Caco-2 (cell line): ENCODE measurements around the gene RNPEP. TPM values are rescaled to one million over a fixed set of nuclear protein-coding genes. Genes with fewer than 3 reads are reported as not detected.

Experiments used
- BruUV-seq: library from RNA; stranded (reverse); fragments of 400-500 nt; replicated peaks from 2 replicates; lab custom pipeline; 2021; lab: Mats Ljungman, UMichigan
- CTCF ChIA-PET: fragments of 300-600 bp; sonication (Branson Sonifier 250); formaldehyde crosslinking; loops from one replicate; lab custom pipeline; 2022; ENCODE audit warnings: antibody characterized with exemption; lab: Charles Lee
- POLR2A ChIA-PET: fragments of 300-600 bp; sonication (Branson Sonifier 250); formaldehyde crosslinking; loops from one replicate; lab custom pipeline; 2022; ENCODE audit warnings: antibody characterized with exemption; lab: Charles Lee
- DNase-seq, 2 experiments: peaks; one replicate each; pipeline versions ENCODE4 v3.0.0 to v3.0.0-alpha.2; 2020 to 2022
- H3K27me3 ChIP-seq: replicated peaks from 2 replicates; pipeline ENCODE4 v1.6.0; 2011; ENCODE audit warnings: low read length; ENCODE audit not compliant: control insufficient read depth, insufficient read depth
- H3K36me3 ChIP-seq: 2 replicates; pipeline ENCODE4 v1.5.1; 2011; ENCODE audit warnings: low read length; ENCODE audit not compliant: control insufficient read depth, insufficient read depth
- H3K4me1 ChIP-seq: fragments of 250-450 bp; sonication (Bioruptor Pico); 2 replicates; pipeline ENCODE4 v1.5.1; 2020; ENCODE audit warnings: mild to moderate bottlenecking
- H3K4me3 ChIP-seq: 2 replicates; pipeline ENCODE4 v1.5.1; 2011; ENCODE audit warnings: low read depth, mild to moderate bottlenecking, control low read depth, low read length
- H3K9me3 ChIP-seq: fragments of 250-450 bp; sonication (Bioruptor Pico); 2 replicates; pipeline ENCODE4 v1.5.1; 2020; ENCODE audit warnings: mild to moderate bottlenecking, moderate library complexity
- H3K27ac Mint-ChIP-seq: one replicate; pipeline ENCODE4 v1.8.0; 2022; ENCODE audit warnings: mixed read lengths; ENCODE audit not compliant: unreplicated experiment
- H3K27me3 Mint-ChIP-seq: one replicate; pipeline ENCODE4 v1.8.0; 2022; ENCODE audit warnings: mixed read lengths; ENCODE audit not compliant: insufficient read depth, unreplicated experiment
- H3K36me3 Mint-ChIP-seq: one replicate; pipeline ENCODE4 v1.8.0; 2022; ENCODE audit warnings: mild to moderate bottlenecking, mixed read lengths; ENCODE audit not compliant: insufficient read depth, unreplicated experiment
- H3K4me1 Mint-ChIP-seq: one replicate; pipeline ENCODE4 v1.8.0; 2022; ENCODE audit warnings: low read depth, mixed read lengths; ENCODE audit not compliant: unreplicated experiment
- H3K4me3 Mint-ChIP-seq: one replicate; pipeline ENCODE4 v1.8.0; 2022; ENCODE audit warnings: mild to moderate bottlenecking, moderate library complexity, mixed read lengths; ENCODE audit not compliant: unreplicated experiment
- H3K9me3 Mint-ChIP-seq: one replicate; pipeline ENCODE4 v1.8.0; 2022; ENCODE audit warnings: mixed read lengths; ENCODE audit not compliant: unreplicated experiment
- intact Hi-C: fragments of 100-400 bp; cut with micrococcal nuclease; formaldehyde crosslinking; loops from one replicate; pipeline ENCODE4 v1.10.0; 2022; ENCODE audit not compliant: unreplicated experiment
- total RNA-seq: library from RNA; stranded (reverse); gene quantifications from 2 replicates; pipeline ENCODE4 v1.2.3, GENCODE V29; 2022
- TF ChIP-seq, protein P1 (sequence below), 2 experiments: fragments of 200-600 bp in 1 of 2; IDR thresholded peaks; 1 replicate in 1 of 2; 2 replicates in 1 of 2; pipeline versions ENCODE4 v1.5.1 to v1.8.0; 2011 to 2022; ENCODE audit warnings: antibody characterized with exemption in 1 of 2, control low read depth in 1 of 2, inconsistent platforms in 1 of 2, low read depth in 1 of 2, low read length in 1 of 2, mild to moderate bottlenecking in 1 of 2, moderate library complexity in 1 of 2; ENCODE audit not compliant: insufficient read depth in 1 of 2, severe bottlenecking in 1 of 2, unreplicated experiment in 1 of 2

RNPEP gene
- total RNA-seq, 1 experiment from 2014 or later, result 75.9 TPM

DNA sequence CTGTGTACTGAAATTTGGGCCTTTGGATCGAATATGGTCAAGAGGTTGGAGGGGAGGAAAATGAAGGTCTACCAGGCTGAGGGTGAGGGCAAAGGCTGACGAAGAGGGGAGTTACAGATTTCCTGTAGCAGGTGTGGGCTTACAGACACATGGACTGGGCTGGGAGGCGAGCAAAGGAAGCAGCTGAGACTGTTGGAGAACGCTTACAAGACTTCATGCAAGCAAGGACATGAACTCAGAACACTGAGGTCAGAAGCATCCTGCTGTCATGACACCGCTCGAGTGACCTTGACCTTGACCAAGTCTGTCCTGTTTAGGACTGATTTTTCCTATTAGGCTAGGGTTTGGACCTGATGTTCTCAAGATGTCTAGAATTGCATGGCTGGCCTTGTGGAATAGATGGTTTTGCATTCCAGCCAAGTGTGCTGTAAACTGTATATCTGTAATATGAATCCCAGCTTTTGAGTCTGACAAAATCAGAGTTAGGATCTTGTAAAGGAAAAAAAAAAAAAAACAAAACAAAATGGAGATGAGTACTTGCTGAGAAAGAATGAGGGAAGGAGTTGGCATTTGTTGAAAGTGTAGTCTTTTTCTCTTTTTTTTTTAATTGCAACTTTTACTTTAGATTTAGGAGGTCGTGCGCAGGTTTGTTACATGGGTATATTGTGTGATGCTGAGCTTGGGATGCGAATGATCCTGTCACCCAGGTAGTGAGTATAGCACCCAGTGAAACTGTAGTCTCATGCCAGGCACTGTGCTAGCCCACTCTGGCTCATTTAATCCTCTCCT is 33.8 kb downstream of the RNPEP start:
- H3K4me3 Mint-ChIP-seq, result peak overlapping the region; percentile 58
- no peaks in the 10 kb centered on the region for H3K9me3 Mint-ChIP-seq
- peaks cover 40% of the 10 kb centered on the region for H3K4me1 Mint-ChIP-seq
- TF ChIP-seq, protein P1, sequence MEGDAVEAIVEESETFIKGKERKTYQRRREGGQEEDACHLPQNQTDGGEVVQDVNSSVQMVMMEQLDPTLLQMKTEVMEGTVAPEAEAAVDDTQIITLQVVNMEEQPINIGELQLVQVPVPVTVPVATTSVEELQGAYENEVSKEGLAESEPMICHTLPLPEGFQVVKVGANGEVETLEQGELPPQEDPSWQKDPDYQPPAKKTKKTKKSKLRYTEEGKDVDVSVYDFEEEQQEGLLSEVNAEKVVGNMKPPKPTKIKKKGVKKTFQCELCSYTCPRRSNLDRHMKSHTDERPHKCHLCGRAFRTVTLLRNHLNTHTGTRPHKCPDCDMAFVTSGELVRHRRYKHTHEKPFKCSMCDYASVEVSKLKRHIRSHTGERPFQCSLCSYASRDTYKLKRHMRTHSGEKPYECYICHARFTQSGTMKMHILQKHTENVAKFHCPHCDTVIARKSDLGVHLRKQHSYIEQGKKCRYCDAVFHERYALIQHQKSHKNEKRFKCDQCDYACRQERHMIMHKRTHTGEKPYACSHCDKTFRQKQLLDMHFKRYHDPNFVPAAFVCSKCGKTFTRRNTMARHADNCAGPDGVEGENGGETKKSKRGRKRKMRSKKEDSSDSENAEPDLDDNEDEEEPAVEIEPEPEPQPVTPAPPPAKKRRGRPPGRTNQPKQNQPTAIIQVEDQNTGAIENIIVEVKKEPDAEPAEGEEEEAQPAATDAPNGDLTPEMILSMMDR (IDR thresholded peaks at IDR 0.05; ENCODE audit: insufficient read depth in 1 of 2, low read depth in 1 of 2, low read length in 1 of 2, severe bottlenecking in 1 of 2, unreplicated experiment in 1 of 2), result no peak
- intact Hi-C loops, result no loop called here
- no peaks in the 10 kb centered on the region for H3K27me3 ChIP-seq
- peaks cover 78% of the 10 kb centered on the region for H3K36me3 Mint-ChIP-seq
- H3K36me3 ChIP-seq, result peaks cover 20% of the 10 kb centered on the region
- H3K27ac Mint-ChIP-seq, result peak overlapping the region; percentile 75
- ChIA-PET POLR2A (interaction anchor here (0.6 to 2.5 kb wide), 3 partner anchors 19 to 90 kb away, joined by 3 to 24 read pairs (median 9); no protein-coding TSS in a partner anchor), CTCF (interaction anchor here (1.1 kb wide), 1 partner anchor 33 kb away, joined by 3 read pairs; no protein-coding TSS in a partner anchor)
- no peaks in the 10 kb centered on the region for H3K27me3 Mint-ChIP-seq
- BruUV-seq, result no TSS peak
- no peak for DNase-seq
- no peak overlapping the region for H3K4me3 ChIP-seq
- H3K9me3 ChIP-seq, result no peaks in the 10 kb centered on the region
- peaks cover 59% of the 10 kb centered on the region for H3K4me1 ChIP-seq

DNA sequence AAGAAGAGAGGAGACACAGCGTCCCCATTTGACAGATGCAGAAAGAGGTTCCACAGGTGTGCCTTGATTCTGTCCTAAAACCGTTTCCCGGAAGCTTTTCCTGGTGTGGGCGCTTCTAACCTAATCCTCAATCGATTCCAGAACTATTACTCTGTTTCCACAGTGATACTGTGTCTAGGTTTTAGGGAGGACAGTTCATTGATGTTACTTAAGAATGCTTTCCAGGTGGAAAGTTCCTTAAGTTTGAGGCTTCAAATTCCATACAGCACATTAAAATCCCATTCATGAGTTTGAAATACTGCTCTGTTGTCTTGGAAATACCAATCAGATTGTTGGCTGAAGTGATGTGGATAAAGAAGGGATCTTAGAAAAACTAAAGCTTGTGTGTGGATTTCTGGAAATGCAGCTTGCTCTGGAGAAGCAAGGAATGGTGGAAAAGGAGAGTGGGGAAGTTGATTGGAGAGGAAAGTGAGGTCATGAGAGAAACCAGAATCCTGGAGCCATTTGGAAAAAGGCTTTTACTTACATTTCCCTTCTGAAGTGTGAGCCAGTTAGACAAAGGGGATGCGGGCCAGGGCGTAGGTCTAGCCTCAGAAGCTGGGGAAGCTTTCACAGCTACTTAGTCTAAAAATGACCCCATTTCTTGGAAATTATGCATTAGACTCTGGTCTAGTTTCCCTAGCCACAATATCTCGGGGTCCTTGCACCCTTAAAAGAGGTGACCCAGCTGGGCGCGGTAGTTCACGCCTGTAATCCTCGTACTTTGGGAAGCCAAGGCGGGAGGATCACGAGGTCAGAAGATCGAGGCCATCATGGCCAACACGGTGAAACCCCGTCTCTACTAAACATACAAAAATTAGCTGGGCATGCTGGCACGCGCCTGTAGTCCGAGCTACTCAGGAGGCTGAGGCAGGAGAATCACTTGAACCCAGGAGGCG is 34.6 kb downstream of the RNPEP start:
- H3K36me3 ChIP-seq, result peaks cover 16% of the 10 kb centered on the region
- no peaks in the 10 kb centered on the region for H3K27me3 ChIP-seq
- H3K9me3 ChIP-seq, result no peaks in the 10 kb centered on the region
- Mint-ChIP-seq H3K27ac (peak overlapping the region; percentile 71), H3K4me3 (peak overlapping the region; percentile 65), H3K27me3 (no peaks in the 10 kb centered on the region), H3K4me1 (peaks cover 40% of the 10 kb centered on the region), H3K9me3 (no peaks in the 10 kb centered on the region), H3K36me3 (peaks cover 70% of the 10 kb centered on the region)
- ChIA-PET POLR2A (interaction anchor here (0.6 to 2.5 kb wide), 8 partner anchors 7 to 95 kb away, joined by 4 to 24 read pairs (median 8); partner anchors contain the start of gene ELF3), CTCF (interaction anchor here (1.1 to 1.4 kb wide), 2 partner anchors 9 to 32 kb away, joined by 3 to 4 read pairs; no protein-coding TSS in a partner anchor)
- BruUV-seq, result TSS peak; percentile 53
- no peak for DNase-seq
- no peak overlapping the region for H3K4me3 ChIP-seq
- TF ChIP-seq, protein P1 (IDR thresholded peaks at IDR 0.05; ENCODE audit: insufficient read depth in 1 of 2, low read depth in 1 of 2, low read length in 1 of 2, severe bottlenecking in 1 of 2, unreplicated experiment in 1 of 2), result no peak
- intact Hi-C loops, result no loop called here
- H3K4me1 ChIP-seq, result peaks cover 61% of the 10 kb centered on the region
